GM23338 (cell line): Measurements from ENCODE around the gene SLC30A7. TPM values are rescaled to one million over a fixed set of nuclear protein-coding genes. Genes with fewer than 3 reads are reported as not detected.

Source experiments
- ATAC-seq: fragments of 200-7000 bp; cut with Tn5 transposase; 3 replicates; pipeline ENCODE4 v1.9.1; 2020
- DNase-seq: peaks from one replicate; pipeline ENCODE4 v3.0.0-alpha.2; 2015; ENCODE audit warnings: low spot score
- H2AFZ ChIP-seq: fragments of 200-600 bp; sonication (generic); 2 replicates; pipeline ENCODE4 v1.8.0; 2016; ENCODE audit warnings: antibody characterized with exemption, mild to moderate bottlenecking, moderate library complexity
- H3F3A ChIP-seq: fragments of 200-600 bp; sonication (generic); replicated peaks from 2 replicates; pipeline ENCODE4 v1.8.0; 2017; ENCODE audit warnings: antibody characterized with exemption, mixed run types, low read depth
- H3K27ac ChIP-seq: fragments of 200-600 bp; sonication (generic); 2 replicates; pipeline ENCODE4 v1.6.1; 2016; ENCODE audit warnings: low read depth
- H3K27me3 ChIP-seq: fragments of 200-600 bp; sonication (generic); 2 replicates; pipeline ENCODE4 v1.8.0; 2016; ENCODE audit warnings: mild to moderate bottlenecking, mixed run types, moderate library complexity; ENCODE audit not compliant: insufficient read depth
- H3K36me3 ChIP-seq: fragments of 200-600 bp; sonication (generic); 2 replicates; pipeline ENCODE4 v1.8.0; 2016; ENCODE audit warnings: mild to moderate bottlenecking; ENCODE audit not compliant: insufficient read depth
- H3K4me1 ChIP-seq: fragments of 200-600 bp; sonication (generic); 2 replicates; pipeline ENCODE4 v1.8.0; 2016; ENCODE audit warnings: mild to moderate bottlenecking, moderate library complexity; ENCODE audit not compliant: insufficient read depth
- H3K4me2 ChIP-seq: fragments of 200-600 bp; sonication (generic); 2 replicates; pipeline ENCODE4 v1.7.1; 2017; ENCODE audit warnings: mixed run types
- H3K4me3 ChIP-seq: fragments of 200-600 bp; sonication (generic); 2 replicates; pipeline ENCODE4 v1.6.1; 2016; ENCODE audit warnings: mixed run types
- H3K79me2 ChIP-seq: fragments of 200-600 bp; sonication (generic); replicated peaks from 2 replicates; pipeline ENCODE4 v1.8.0; 2017; ENCODE audit warnings: mild to moderate bottlenecking; ENCODE audit not compliant: insufficient read depth
- H3K9me2 ChIP-seq: fragments of 200-600 bp; sonication (generic); 2 replicates; pipeline ENCODE4 v1.8.0; 2017; ENCODE audit not compliant: insufficient read depth
- H4K20me1 ChIP-seq: fragments of 200-600 bp; sonication (generic); replicated peaks from 2 replicates; pipeline ENCODE4 v1.8.0; 2017; ENCODE audit warnings: mild to moderate bottlenecking; ENCODE audit not compliant: insufficient read depth
- H3K27ac Mint-ChIP-seq: 2 replicates; pipeline ENCODE4 v1.8.0; 2020; ENCODE audit warnings: inconsistent platforms, mild to moderate bottlenecking, moderate library complexity, mixed read lengths
- H3K27me3 Mint-ChIP-seq: 3 replicates; pipeline ENCODE4 v1.8.0; 2022; ENCODE audit warnings: low read depth, mild to moderate bottlenecking, moderate library complexity, mixed read lengths, inconsistent platforms; ENCODE audit not compliant: insufficient read depth, poor library complexity
- H3K36me3 Mint-ChIP-seq: 3 replicates; pipeline ENCODE4 v1.8.0; 2021; ENCODE audit warnings: low read depth, mild to moderate bottlenecking, inconsistent platforms, moderate library complexity, mixed read lengths
- H3K4me1 Mint-ChIP-seq: 3 replicates; pipeline ENCODE4 v1.8.0; 2020; ENCODE audit warnings: mild to moderate bottlenecking, inconsistent platforms, mixed read lengths
- H3K4me3 Mint-ChIP-seq: 3 replicates; pipeline ENCODE4 v1.8.0; 2021; ENCODE audit warnings: moderate library complexity, mild to moderate bottlenecking, inconsistent platforms, mixed read lengths
- H3K9me3 Mint-ChIP-seq: 3 replicates; pipeline ENCODE4 v1.8.0; 2020; ENCODE audit warnings: moderate library complexity, mild to moderate bottlenecking, inconsistent platforms, mixed read lengths
- CREB1 ChIP-seq: fragments of 250-450 bp; sonication (Bioruptor Pico); IDR thresholded peaks from 2 replicates; pipeline ENCODE4 v1.5.0; 2020; ENCODE audit warnings: low read depth, mild to moderate bottlenecking, moderate library complexity
- CTCF ChIP-seq, 2 experiments: fragments of 200-600 bp in 1 of 2; sonication (generic) in 1 of 2; conservative IDR thresholded peaks; 2 replicates each; pipeline versions ENCODE4 v1.5.1 to v1.6.1; 2016 to 2017; ENCODE audit warnings: antibody characterized with exemption in 2 of 2, low read depth in 2 of 2, mild to moderate bottlenecking in 2 of 2, moderate library complexity in 1 of 2
- ETS1 ChIP-seq: IDR thresholded peaks from 2 replicates; pipeline ENCODE4 v1.6.1; 2016; ENCODE audit warnings: antibody characterized with exemption
- EZH2 ChIP-seq: fragments of 200-600 bp; sonication (generic); IDR thresholded peaks from one replicate; pipeline ENCODE4 v1.8.0; 2017; ENCODE audit warnings: antibody characterized with exemption, mild to moderate bottlenecking, low read depth; ENCODE audit not compliant: unreplicated experiment
- EZH2phosphoT487 ChIP-seq: fragments of 200-600 bp; sonication (generic); IDR thresholded peaks from one replicate; pipeline ENCODE4 v1.8.1; 2018; ENCODE audit warnings: antibody characterized with exemption; ENCODE audit not compliant: unreplicated experiment
- JUNB ChIP-seq: IDR thresholded peaks from one replicate; pipeline ENCODE4 v1.6.1; 2016; ENCODE audit warnings: antibody characterized with exemption; ENCODE audit not compliant: unreplicated experiment
- NANOG ChIP-seq: IDR thresholded peaks from 2 replicates; pipeline ENCODE4 v1.6.1; 2016; ENCODE audit warnings: antibody characterized with exemption, borderline replicate concordance
- POLR2AphosphoS5 ChIP-seq: IDR thresholded peaks from 2 replicates; pipeline ENCODE4 v1.6.1; 2016; ENCODE audit warnings: antibody characterized with exemption, low read depth
- REST ChIP-seq: IDR thresholded peaks from one replicate; pipeline ENCODE4 v1.6.1; 2018; ENCODE audit warnings: antibody characterized with exemption; ENCODE audit not compliant: unreplicated experiment
- STAT1 ChIP-seq: IDR thresholded peaks from one replicate; pipeline ENCODE4 v1.6.1; 2016; ENCODE audit warnings: antibody characterized with exemption; ENCODE audit not compliant: unreplicated experiment
- ZNF114 ChIP-seq: fragments of 250-450 bp; sonication (Bioruptor Pico); IDR thresholded peaks from 2 replicates; pipeline ENCODE4 v1.5.0; 2020; ENCODE audit warnings: mild to moderate bottlenecking, moderate library complexity
- ZNF331 ChIP-seq: fragments of 250-450 bp; sonication (Bioruptor Pico); IDR thresholded peaks from 2 replicates; pipeline ENCODE4 v1.5.0; 2020; ENCODE audit warnings: low read depth, mild to moderate bottlenecking, moderate library complexity
- ZNF462 ChIP-seq: fragments of 250-450 bp; sonication (Bioruptor Pico); IDR thresholded peaks from 2 replicates; pipeline ENCODE4 v1.5.0; 2020; ENCODE audit warnings: mild to moderate bottlenecking, moderate library complexity
- polyA plus RNA-seq: library from polyadenylated mRNA; unstranded; fragments of >200 nt; fragmentation: Nextera tagmentation; extraction: Ambion mirVana; gene quantifications from 2 replicates; pipeline ENCODE4 v1.2.1, GENCODE V29; 2016
- total RNA-seq: library from RNA; depleted of rRNA; stranded (reverse); fragments of >200 nt; shearing (Covaris generic); gene quantifications from 2 replicates; pipeline ENCODE4 v1.2.3, GENCODE V29; 2014

SLC30A7 gene
- total and polyA plus RNA-seq, 2 experiments from 2014 or later: 9.8 to 25.1 TPM

- no peaks in the 10 kb centered on the region for H4K20me1 ChIP-seq
- DNase-seq: no peak
- Mint-ChIP-seq H3K9me3 (no peaks in the 10 kb centered on the region), H3K4me3 (no peak overlapping the region), H3K27ac (no peak overlapping the region), H3K4me1 (peaks cover 8% of the 10 kb centered on the region), H3K36me3 (peaks cover 18% of the 10 kb centered on the region; the same call in 2 of the 3 replicates), H3K27me3 (no peaks in the 10 kb centered on the region)
- ATAC-seq: no peak
- H3F3A ChIP-seq: no peaks in the 10 kb centered on the region
- no peaks in the 10 kb centered on the region for H3K27me3 ChIP-seq
- H3K79me2 ChIP-seq: no peaks in the 10 kb centered on the region
- TF ChIP-seq ZNF331 (CRISPR knock-in tag) (no peak), ZNF462 (CRISPR knock-in tag) (no peak), NANOG (no peak), ZNF114 (CRISPR knock-in tag) (no peak), POLR2AphosphoS5 (no peak), EZH2phosphoT487 (no peak), REST (no peak), CREB1 (CRISPR knock-in tag) (no peak), ETS1 (no peak), JUNB (no peak), STAT1 (no peak), CTCF (conservative IDR thresholded peaks at IDR 0.05; ENCODE audit: low read depth in 2 of 2) (no peak), EZH2 (no peak)
- no peak overlapping the region for H3K4me3 ChIP-seq
- H3K4me1 ChIP-seq: no peaks in the 10 kb centered on the region
- no peaks in the 10 kb centered on the region for H3K9me2 ChIP-seq
- H3K27ac ChIP-seq: no peak overlapping the region
- peaks cover 12% of the 10 kb centered on the region; the same call in 1 of the 2 replicates for H3K36me3 ChIP-seq
- H2AFZ ChIP-seq: no peak overlapping the region
- H3K4me2 ChIP-seq: no peak overlapping the region
These were observed 112.4 kb downstream of the SLC30A7 start for GRCh38 chr1:101008229-101008834.
